GM23248 (cell line): Measurements from ENCODE around the gene EOMES. TPM values are rescaled to one million over a fixed set of nuclear protein-coding genes. Genes with fewer than 3 reads are reported as not detected.

ENCODE experiments used
- DNase-seq: peaks from one replicate; pipeline ENCODE4 v3.0.0-alpha.2; 2015
- H2AFZ ChIP-seq: fragments of 200-600 bp; sonication (generic); 2 replicates; pipeline ENCODE4 v1.6.1; 2016; ENCODE audit warnings: antibody characterized with exemption
- H3F3A ChIP-seq: fragments of 200-600 bp; sonication (generic); 2 replicates; pipeline ENCODE4 v1.6.1; 2016; ENCODE audit warnings: mild to moderate bottlenecking, antibody characterized with exemption, mixed run types; ENCODE audit not compliant: insufficient read depth
- H3K27ac ChIP-seq: fragments of 200-600 bp; sonication (generic); 2 replicates; pipeline ENCODE4 v1.5.1; 2016; ENCODE audit warnings: mild to moderate bottlenecking
- H3K27me3 ChIP-seq: fragments of 200-600 bp; sonication (generic); replicated peaks from 2 replicates; pipeline ENCODE4 v1.6.1; 2016; ENCODE audit warnings: mild to moderate bottlenecking; ENCODE audit not compliant: insufficient read depth
- H3K36me3 ChIP-seq: fragments of 200-600 bp; sonication (generic); 2 replicates; pipeline ENCODE4 v1.6.1; 2016; ENCODE audit warnings: low read depth, mild to moderate bottlenecking
- H3K4me1 ChIP-seq: fragments of 200-600 bp; sonication (generic); 2 replicates; pipeline ENCODE4 v1.6.1; 2016; ENCODE audit warnings: mild to moderate bottlenecking; ENCODE audit not compliant: insufficient read depth
- H3K4me2 ChIP-seq: fragments of 200-600 bp; sonication (generic); one replicate; pipeline ENCODE4 v1.6.1; 2016; ENCODE audit warnings: mild to moderate bottlenecking; ENCODE audit not compliant: unreplicated experiment
- H3K4me3 ChIP-seq: fragments of 200-600 bp; sonication (generic); 2 replicates; pipeline ENCODE4 v1.5.1; 2016; ENCODE audit warnings: mild to moderate bottlenecking
- H3K79me2 ChIP-seq: fragments of 200-600 bp; sonication (generic); 2 replicates; pipeline ENCODE4 v1.6.1; 2016; ENCODE audit warnings: mild to moderate bottlenecking; ENCODE audit not compliant: insufficient read depth
- H3K9ac ChIP-seq: fragments of 200-600 bp; sonication (generic); 2 replicates; pipeline ENCODE4 v1.6.1; 2016; ENCODE audit warnings: mild to moderate bottlenecking
- H3K9me2 ChIP-seq: fragments of 200-600 bp; sonication (generic); 2 replicates; pipeline ENCODE4 v1.6.1; 2016; ENCODE audit warnings: mixed run types, mild to moderate bottlenecking, moderate library complexity; ENCODE audit not compliant: insufficient read depth
- H3K9me3 ChIP-seq: fragments of 200-600 bp; sonication (generic); one replicate; pipeline ENCODE4 v1.6.1; 2017; ENCODE audit warnings: low read depth
- H4K20me1 ChIP-seq: fragments of 200-600 bp; sonication (generic); 2 replicates; pipeline ENCODE4 v1.6.0; 2016; ENCODE audit not compliant: insufficient read depth
- EZH2 ChIP-seq: fragments of 200-600 bp; sonication (generic); IDR thresholded peaks from 2 replicates; pipeline ENCODE4 v1.6.1; 2018; ENCODE audit warnings: antibody characterized with exemption, mild to moderate bottlenecking; ENCODE audit not compliant: insufficient read depth, poor library complexity, severe bottlenecking
- EZH2phosphoT487 ChIP-seq: fragments of 200-600 bp; sonication (generic); IDR thresholded peaks from 2 replicates; pipeline ENCODE4 v1.6.1; 2018; ENCODE audit warnings: antibody characterized with exemption, moderate library complexity, mild to moderate bottlenecking, low read depth; ENCODE audit not compliant: insufficient read depth
- WGBS, 2 experiments: methylation state at CpG; one replicate each; pipeline ENCODE4 v1.1.6; 2015 to 2017; ENCODE audit warnings: low lambda C conversion rate in 2 of 2, low coverage in 1 of 2; ENCODE audit errors: missing lambda C conversion rate in 2 of 2; 5-methylcytosine and 5-hydroxymethylcytosine counted together
- in situ Hi-C: fragments of 300-500 bp; cut with MboI; formaldehyde crosslinking; loops from 2 replicates; pipeline ENCODE4 v1.15.0; 2020
- polyA plus RNA-seq: library from polyadenylated mRNA; unstranded; fragments of >200 nt; fragmentation: Nextera tagmentation; extraction: Ambion mirVana; gene quantifications from 2 replicates; pipeline ENCODE4 v1.2.1, GENCODE V29; 2016
- total RNA-seq: library from RNA; depleted of rRNA; stranded (reverse); fragments of >200 nt; shearing (Covaris generic); gene quantifications from 2 replicates; pipeline ENCODE4 v1.2.3, GENCODE V29; 2014

Gene EOMES
- total and polyA plus RNA-seq, 2 experiments from 2014 or later: 0.11 TPM; not detected in 1

DNA sequence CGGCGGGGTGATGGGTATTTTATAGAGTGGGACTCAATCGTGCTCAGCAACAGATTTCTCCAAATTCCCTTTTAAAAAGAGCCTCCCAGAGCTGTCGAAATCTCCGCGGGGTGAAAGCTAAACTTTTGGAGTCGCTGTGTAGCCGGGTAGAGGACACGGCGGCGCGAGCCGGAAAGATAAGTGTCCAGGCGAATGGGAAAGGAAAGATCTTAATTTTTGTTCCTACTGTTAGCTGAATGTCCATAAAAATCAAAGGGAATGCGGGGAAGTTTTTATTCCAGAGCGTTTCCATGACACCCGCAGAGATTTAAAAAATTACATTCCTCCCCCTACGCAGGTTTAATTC is 9.1 kb downstream of the EOMES start:
- Histone ChIP-seq H3F3A (no peaks in the 10 kb centered on the region), H3K9me3 (no peaks in the 10 kb centered on the region), H3K4me2 (peak overlapping the region; percentile 95), H3K79me2 (no peaks in the 10 kb centered on the region), H3K4me1 (no peaks in the 10 kb centered on the region), H3K27me3 (peaks cover 26% of the 10 kb centered on the region), H3K9ac (peak overlapping the region; percentile 40), H3K36me3 (no peaks in the 10 kb centered on the region), H4K20me1 (no peaks in the 10 kb centered on the region), H3K27ac (no peak overlapping the region), H3K9me2 (no peaks in the 10 kb centered on the region), H2AFZ (peak overlapping the region; percentile 86), H3K4me3 (peak overlapping the region; percentile 76)
- WGBS, 2 experiments: 1% methylated on average over 18 of the region's 18 CpGs
- TF ChIP-seq EZH2phosphoT487 (no peak), EZH2 (no peak)
- DNase-seq: no peak
- in situ Hi-C loops: loop anchor here (25.0 kb wide), 1 partner anchor 574 kb away; no protein-coding TSS in a partner anchor

DNA sequence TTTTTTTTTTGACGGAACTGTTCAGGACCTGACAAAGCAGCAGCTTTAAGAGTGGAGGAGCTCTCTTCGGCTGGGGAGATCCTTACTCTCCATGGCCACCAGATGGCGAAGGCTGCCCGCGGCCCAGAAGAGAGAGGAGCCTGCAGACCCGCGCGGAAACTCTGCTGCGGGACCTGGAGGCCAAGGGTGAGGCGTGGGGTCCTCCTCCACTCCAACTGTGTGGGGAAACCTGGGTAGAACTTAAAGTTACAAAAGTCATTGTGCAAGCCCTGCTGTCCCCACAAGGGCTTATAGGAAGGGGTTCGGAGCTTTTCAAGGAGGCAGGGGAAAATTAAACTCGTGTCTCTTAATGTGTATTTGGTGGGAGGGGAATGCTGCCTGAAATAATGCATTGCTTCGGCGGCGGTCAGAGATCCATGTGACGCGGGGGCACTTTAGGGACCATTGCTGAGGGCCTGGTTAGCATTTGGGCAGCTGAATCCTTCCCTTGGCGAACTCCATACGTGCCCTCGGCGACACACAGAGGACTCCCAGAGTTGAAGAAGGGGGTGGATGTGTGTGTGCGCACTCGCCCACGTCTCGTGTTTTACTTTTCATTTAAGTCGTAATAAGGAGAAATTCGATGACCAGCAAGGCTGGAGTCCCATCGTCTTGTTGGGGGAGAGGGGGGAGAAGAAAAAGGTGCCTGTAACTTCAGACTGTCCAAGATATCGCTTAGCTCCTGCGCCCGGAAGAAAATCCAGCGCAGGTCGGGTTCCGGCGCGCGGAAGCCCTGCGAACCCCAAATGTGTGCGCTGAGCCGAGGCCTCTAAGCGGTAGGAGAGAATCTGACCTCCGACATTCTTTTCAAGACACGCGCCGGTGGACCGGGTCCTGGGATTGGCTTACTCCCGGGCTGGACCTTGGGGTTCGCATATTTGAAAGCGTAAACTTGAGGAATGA is 9.7 kb downstream of the EOMES start:
- H4K20me1 ChIP-seq: no peaks in the 10 kb centered on the region
- no peaks in the 10 kb centered on the region for H3F3A ChIP-seq
- H3K79me2 ChIP-seq: no peaks in the 10 kb centered on the region
- peak overlapping the region; percentile 40 for H3K9ac ChIP-seq
- no peaks in the 10 kb centered on the region for H3K9me2 ChIP-seq
- H2AFZ ChIP-seq: peak overlapping the region; percentile 86
- H3K27ac ChIP-seq: no peak overlapping the region
- WGBS, 2 experiments: 1% methylated on average over 49 of the region's 49 CpGs
- H3K4me1 ChIP-seq: no peaks in the 10 kb centered on the region
- H3K4me3 ChIP-seq: peak overlapping the region; percentile 76
- no peak for TF ChIP-seq EZH2phosphoT487
- TF ChIP-seq EZH2: no peak
- peak; percentile 92 for DNase-seq
- no peaks in the 10 kb centered on the region for H3K9me3 ChIP-seq
- no peaks in the 10 kb centered on the region for H3K36me3 ChIP-seq
- peaks cover 26% of the 10 kb centered on the region for H3K27me3 ChIP-seq
- peak overlapping the region; percentile 95 for H3K4me2 ChIP-seq
- in situ Hi-C loops: loop anchor here (25.0 kb wide), 1 partner anchor 575 kb away; no protein-coding TSS in a partner anchor

DNA sequence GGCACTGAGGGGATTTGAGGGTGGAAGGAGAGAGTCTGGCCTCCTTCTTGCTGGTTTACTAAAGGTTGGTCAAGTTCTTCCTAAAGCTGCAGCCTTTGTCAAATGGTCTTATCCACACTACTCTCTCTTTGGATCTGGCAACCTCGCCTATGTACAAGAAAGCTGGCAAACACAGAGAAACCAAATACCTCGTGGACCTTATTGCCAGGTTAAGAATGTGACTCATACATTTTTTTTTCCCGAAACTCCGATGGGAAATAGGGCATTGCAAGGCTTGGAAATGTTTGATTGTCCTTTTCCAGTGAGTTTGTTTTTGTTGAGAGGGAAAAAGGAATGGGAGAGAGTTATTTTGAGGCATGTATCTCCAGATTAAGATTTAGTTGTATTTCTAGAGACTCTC is 13.9 kb downstream of the EOMES start:
- in situ Hi-C loops: loop anchor here (25.0 kb wide), 1 partner anchor 579 kb away; no protein-coding TSS in a partner anchor
- Histone ChIP-seq H4K20me1 (no peaks in the 10 kb centered on the region), H3F3A (no peaks in the 10 kb centered on the region), H2AFZ (no peak overlapping the region), H3K9me3 (no peaks in the 10 kb centered on the region), H3K27ac (no peak overlapping the region), H3K9me2 (no peaks in the 10 kb centered on the region), H3K27me3 (no peaks in the 10 kb centered on the region), H3K9ac (no peak overlapping the region), H3K36me3 (no peaks in the 10 kb centered on the region), H3K79me2 (no peaks in the 10 kb centered on the region), H3K4me2 (no peak overlapping the region), H3K4me3 (no peak overlapping the region), H3K4me1 (no peaks in the 10 kb centered on the region)
- no peak for DNase-seq
- no peak for TF ChIP-seq EZH2phosphoT487
- TF ChIP-seq EZH2: no peak
- 76 to 77% methylated on average over 4 of the region's 4 CpGs for WGBS, 2 experiments

DNA sequence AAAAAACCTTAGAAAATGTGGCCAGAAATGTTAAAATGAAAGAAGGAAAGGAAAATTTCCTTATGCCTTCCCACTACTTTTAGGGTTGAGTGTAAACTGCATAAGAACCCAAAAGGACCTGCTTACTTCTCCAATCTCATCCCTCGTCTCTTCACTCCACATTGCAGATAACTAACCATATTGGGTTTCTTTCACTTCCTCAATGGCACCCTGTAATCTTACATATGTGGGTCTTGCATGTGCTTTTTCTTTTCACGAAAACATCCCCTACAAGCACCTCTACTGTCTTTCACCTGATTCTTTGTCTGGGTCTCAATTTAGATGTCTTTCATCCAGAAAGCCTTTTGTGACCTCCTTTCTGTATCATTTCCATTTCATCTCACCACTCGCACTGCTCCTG is 23.1 kb downstream of the EOMES start:
- no peaks in the 10 kb centered on the region for H3K79me2 ChIP-seq
- no peak overlapping the region for H2AFZ ChIP-seq
- no peaks in the 10 kb centered on the region for H3K9me2 ChIP-seq
- no peak for DNase-seq
- peaks cover 5% of the 10 kb centered on the region; the same call in 1 of the 2 replicates for H3K4me1 ChIP-seq
- H3F3A ChIP-seq: no peaks in the 10 kb centered on the region
- H3K4me2 ChIP-seq: no peak overlapping the region
- WGBS, 2 experiments: 97 to 98% methylated on average over 3 of the region's 3 CpGs
- no peak overlapping the region for H3K9ac ChIP-seq
- H4K20me1 ChIP-seq: no peaks in the 10 kb centered on the region
- H3K27me3 ChIP-seq: no peaks in the 10 kb centered on the region
- no peak overlapping the region for H3K27ac ChIP-seq
- in situ Hi-C loops: loop anchor here (25.0 kb wide), 2 partner anchors 387 to 562 kb away; no protein-coding TSS in a partner anchor
- H3K4me3 ChIP-seq: no peak overlapping the region
- no peaks in the 10 kb centered on the region for H3K9me3 ChIP-seq
- TF ChIP-seq EZH2 (no peak), EZH2phosphoT487 (no peak)
- no peaks in the 10 kb centered on the region for H3K36me3 ChIP-seq
